HG03565 (cell line): ENCODE results near the gene ZNF816.
"Not testable (repeated sequence)": the region's sequence is repeated elsewhere in the genome, so short reads cannot be mapped to it uniquely, and the experiment has no call there.

Experiments
- ATAC-seq: cut with Tn5 transposase; IDR thresholded peaks from one replicate; pipeline ENCODE4 v1.9.1; 2021; ENCODE audit warnings: mild to moderate bottlenecking, moderate library complexity; ENCODE audit not compliant: unreplicated experiment

Gene ZNF816

GRCh38 chr19:52961981-52962380 lies 700 bp downstream of the ZNF816 start:
- ATAC-seq = no peak

- no peak for ATAC-seq
Observed at GRCh38 chr19:52959613-52960295, 2.9 kb downstream of the ZNF816 start.

- ATAC-seq = no peak
Observed at GRCh38 chr19:52957591-52957990, 5.1 kb downstream of the ZNF816 start.

- ATAC-seq = no peak
Observed at GRCh38 chr19:52956917-52957316, 5.8 kb downstream of the ZNF816 start.

- ATAC-seq = no peak
Observed at GRCh38 chr19:52949422-52949821, 13.3 kb downstream of the ZNF816 start.

- ATAC-seq = no peak
Observed at GRCh38 chr19:52948025-52948770, 14.5 kb downstream of the ZNF816 start.

- no peak for ATAC-seq
Observed at GRCh38 chr19:52946322-52947310, 16.1 kb downstream of the ZNF816 start.

GRCh38 chr19:52945652-52946321 lies 16.9 kb downstream of the ZNF816 start:
- no peak for ATAC-seq

- ATAC-seq = not testable (repeated sequence)
Observed at GRCh38 chr19:52944703-52945493, 17.8 kb downstream of the ZNF816 start.

- ATAC-seq = no peak
Observed at GRCh38 chr19:52943884-52944643, 18.6 kb downstream of the ZNF816 start.

- no peak for ATAC-seq
Observed at GRCh38 chr19:52943134-52943883, 19.4 kb downstream of the ZNF816 start.

GRCh38 chr19:52942386-52943133 lies 20.1 kb downstream of the ZNF816 start:
- ATAC-seq = peak; percentile 88

GRCh38 chr19:52941941-52942385 lies 20.7 kb downstream of the ZNF816 start:
- ATAC-seq = no peak

- not testable (repeated sequence) for ATAC-seq
Observed at GRCh38 chr19:52941523-52941922, 21.2 kb downstream of the ZNF816 start.

- ATAC-seq = not testable (repeated sequence)
Observed at GRCh38 chr19:52940905-52941304, 21.8 kb downstream of the ZNF816 start.

- no peak for ATAC-seq
Observed at GRCh38 chr19:52938761-52939160, 23.9 kb downstream of the ZNF816 start.

- ATAC-seq = no peak
Observed at GRCh38 chr19:52936954-52937325, 25.7 kb downstream of the ZNF816 start.
